HepG2 (cell line): ENCODE measurements around the gene EYA2. TPM values are rescaled to one million over a fixed set of nuclear protein-coding genes. Genes with fewer than 3 reads are reported as not detected.

Source experiments
- CBX1 ChIP-seq: IDR thresholded peaks from one replicate; pipeline ENCODE4 v1.6.1; 2016; ENCODE audit warnings: antibody characterized with exemption, low read depth
- CHD4 ChIP-seq: fragments of 200-600 bp; sonication (generic); IDR thresholded peaks from 2 replicates; pipeline ENCODE4 v1.7.0; 2017; ENCODE audit warnings: mild to moderate bottlenecking, low read length, borderline replicate concordance
- HNRNPH1 ChIP-seq: fragments of 200-400 bp; formaldehyde crosslinking; optimal IDR thresholded peaks from 2 replicates; pipeline ENCODE3; 2017; ENCODE audit warnings: mild to moderate bottlenecking, low read depth, low read length
- JUNB ChIP-seq: sonication (generic); formaldehyde crosslinking; IDR thresholded peaks from 2 replicates; pipeline ENCODE4 v1.8.0; 2022; ENCODE audit warnings: missing genetic modification reagents, mild to moderate bottlenecking, borderline replicate concordance
- KLF9 ChIP-seq: IDR thresholded peaks from 2 replicates; pipeline ENCODE4 v1.6.1; 2016; ENCODE audit warnings: low read depth
- MEIS2 ChIP-seq: sonication (generic); formaldehyde crosslinking; IDR thresholded peaks from 2 replicates; pipeline ENCODE4 v1.9.0; 2021; ENCODE audit warnings: mild to moderate bottlenecking, missing genetic modification reagents
- MZF1 ChIP-seq: sonication (generic); formaldehyde crosslinking; IDR thresholded peaks from 2 replicates; pipeline ENCODE4 v1.8.1; 2023; ENCODE audit warnings: mild to moderate bottlenecking, missing genetic modification reagents, borderline replicate concordance
- RBAK ChIP-seq: sonication (generic); formaldehyde crosslinking; IDR thresholded peaks from 2 replicates; pipeline ENCODE4 v1.5.1; 2020; ENCODE audit warnings: mild to moderate bottlenecking, missing genetic modification reagents
- SOX13 ChIP-seq, 3 experiments: fragments of 450-650 bp in 1 of 3; sonication (generic) in 1 of 3; formaldehyde crosslinking in 1 of 3; IDR thresholded peaks in 2 of 3; conservative IDR thresholded peaks in 1 of 3; 2 replicates each; pipeline versions ENCODE4 v1.5.0 to v1.6.1; 2016 to 2020; ENCODE audit warnings: antibody characterized with exemption in 1 of 3, mild to moderate bottlenecking in 1 of 3, missing compliant biosample characterization in 1 of 3, missing genetic modification reagents in 1 of 3, moderate library complexity in 1 of 3
- ZKSCAN8 ChIP-seq: IDR thresholded peaks from 2 replicates; pipeline ENCODE4 v1.6.1; 2016; ENCODE audit warnings: borderline replicate concordance, missing genetic modification reagents, missing compliant biosample characterization
- ZNF224 ChIP-seq: sonication (generic); formaldehyde crosslinking; IDR thresholded peaks from 2 replicates; pipeline ENCODE4 v1.5.0; 2020; ENCODE audit warnings: mild to moderate bottlenecking, missing genetic modification reagents
- ZNF232 ChIP-seq: sonication (generic); formaldehyde crosslinking; IDR thresholded peaks from 2 replicates; pipeline ENCODE4 v1.4.0; 2020; ENCODE audit warnings: missing genetic modification reagents, borderline replicate concordance
- ZNF235 ChIP-seq: sonication (generic); formaldehyde crosslinking; IDR thresholded peaks from 2 replicates; pipeline ENCODE4 v1.8.1; 2023; ENCODE audit warnings: mild to moderate bottlenecking, missing genetic modification reagents, borderline replicate concordance
- ZNF331 ChIP-seq: sonication (generic); formaldehyde crosslinking; IDR thresholded peaks from 2 replicates; pipeline ENCODE4 v1.4.0; 2020; ENCODE audit warnings: missing genetic modification reagents
- ZNF337 ChIP-seq: sonication (generic); formaldehyde crosslinking; IDR thresholded peaks from 2 replicates; pipeline ENCODE4 v1.5.1; 2020; ENCODE audit warnings: missing genetic modification reagents, low read depth, mild to moderate bottlenecking, borderline replicate concordance
- ZNF343 ChIP-seq: sonication (generic); formaldehyde crosslinking; IDR thresholded peaks from 2 replicates; pipeline ENCODE4 v1.4.0; 2020; ENCODE audit warnings: mild to moderate bottlenecking, missing genetic modification reagents
- ZNF441 ChIP-seq: sonication (generic); formaldehyde crosslinking; IDR thresholded peaks from 2 replicates; pipeline ENCODE4 v1.7.0; 2021; ENCODE audit warnings: missing genetic modification reagents, borderline replicate concordance
- ZNF451 ChIP-seq: sonication (generic); formaldehyde crosslinking; IDR thresholded peaks from 2 replicates; pipeline ENCODE4 v1.5.0; 2020; ENCODE audit warnings: mild to moderate bottlenecking, missing genetic modification reagents
- ZNF569 ChIP-seq: sonication (generic); formaldehyde crosslinking; IDR thresholded peaks from 2 replicates; pipeline ENCODE4 v1.5.0; 2020; ENCODE audit warnings: mild to moderate bottlenecking, missing genetic modification reagents, moderate library complexity, borderline replicate concordance
- ZNF761 ChIP-seq: sonication (generic); formaldehyde crosslinking; conservative IDR thresholded peaks from 2 replicates; pipeline ENCODE4 v1.4.0; 2020; ENCODE audit warnings: mild to moderate bottlenecking, missing genetic modification reagents
- ZZZ3 ChIP-seq: sonication (generic); formaldehyde crosslinking; IDR thresholded peaks from 2 replicates; pipeline ENCODE4 v1.4.0; 2020; ENCODE audit warnings: missing genetic modification reagents, mild to moderate bottlenecking, borderline replicate concordance
- polyA plus RNA-seq, 8 experiments: library from polyadenylated mRNA; depleted of rRNA in 3 of 8; stranded (reverse) in 7 of 8; unstranded in 1 of 8; fragments of >200 nt; fragmentation: Illumina TruSeq in 4 of 8; extraction: Trizol in 4 of 8; gene quantifications; 2 replicates each; pipeline versions ENCODE4 v1.2.1 to v1.2.3, GENCODE V29; 2011 to 2016; ENCODE audit warnings: low read depth in 4 of 8, missing spikeins in 1 of 8, mixed read lengths in 1 of 8; ENCODE audit not compliant: insufficient read depth in 1 of 8
- total RNA-seq, 5 experiments: library from RNA; depleted of rRNA; stranded (reverse); fragments of >200 nt; fragmentation: Illumina TruSeq; extraction: Trizol; gene quantifications; 2 replicates each; pipeline ENCODE4 v1.2.3, GENCODE V29; 2016; ENCODE audit warnings: low read depth in 1 of 5
- TF ChIP-seq, protein P1 (sequence below): sonication (generic); formaldehyde crosslinking; IDR thresholded peaks from 2 replicates; pipeline ENCODE4 v1.5.0; 2020; ENCODE audit warnings: missing genetic modification reagents
- TF ChIP-seq, protein P2 (sequence below): sonication (generic); formaldehyde crosslinking; conservative IDR thresholded peaks from 2 replicates; pipeline ENCODE4 v1.4.0; 2020; ENCODE audit warnings: missing genetic modification reagents
- TF ChIP-seq, protein P3 (sequence below): IDR thresholded peaks from 2 replicates; pipeline ENCODE4 v1.6.1; 2016; ENCODE audit warnings: mild to moderate bottlenecking, missing biosample characterization, missing genetic modification reagents

The EYA2 gene
- total and polyA plus RNA-seq, 2 of the 13 experiments (the other 11 are each of a cell fraction or from before 2014, with no cell fraction given) = not detected

DNA sequence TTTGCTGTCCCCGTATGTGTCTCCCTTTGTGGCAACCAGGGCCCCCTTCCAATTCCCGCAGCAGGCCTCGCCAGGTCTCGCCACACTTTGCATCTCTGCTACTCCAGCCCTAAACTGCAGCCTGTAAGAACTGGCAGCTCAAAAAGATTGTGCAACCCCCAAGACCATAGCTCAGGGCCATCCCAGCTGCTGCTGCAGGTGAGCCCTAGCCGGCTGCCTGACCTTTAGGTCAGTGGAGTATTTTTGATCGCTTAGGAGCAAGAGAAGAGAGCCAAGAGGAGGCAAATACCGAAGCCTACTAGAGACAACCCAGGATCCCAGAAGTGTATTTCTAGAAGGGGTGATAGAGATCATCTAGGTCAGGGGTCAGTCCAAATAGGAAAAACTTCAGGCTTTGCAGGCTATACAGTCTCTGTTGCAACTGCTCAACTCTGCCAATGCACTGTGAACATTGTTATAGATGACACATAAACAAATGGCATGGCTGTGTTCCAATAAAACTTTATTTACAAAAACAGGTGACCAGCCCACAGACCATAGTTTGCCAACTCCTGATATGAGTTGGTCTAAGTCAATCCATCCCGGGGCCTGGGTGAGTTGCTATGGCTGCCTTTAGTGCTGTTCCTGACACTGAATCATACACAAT, 138.4 kb downstream of the EYA2 start (continued):
- TF ChIP-seq, protein P1, sequence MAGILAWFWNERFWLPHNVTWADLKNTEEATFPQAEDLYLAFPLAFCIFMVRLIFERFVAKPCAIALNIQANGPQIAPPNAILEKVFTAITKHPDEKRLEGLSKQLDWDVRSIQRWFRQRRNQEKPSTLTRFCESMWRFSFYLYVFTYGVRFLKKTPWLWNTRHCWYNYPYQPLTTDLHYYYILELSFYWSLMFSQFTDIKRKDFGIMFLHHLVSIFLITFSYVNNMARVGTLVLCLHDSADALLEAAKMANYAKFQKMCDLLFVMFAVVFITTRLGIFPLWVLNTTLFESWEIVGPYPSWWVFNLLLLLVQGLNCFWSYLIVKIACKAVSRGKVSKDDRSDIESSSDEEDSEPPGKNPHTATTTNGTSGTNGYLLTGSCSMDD (CRISPR knock-in tag) = no peak
- TF ChIP-seq, protein P2, sequence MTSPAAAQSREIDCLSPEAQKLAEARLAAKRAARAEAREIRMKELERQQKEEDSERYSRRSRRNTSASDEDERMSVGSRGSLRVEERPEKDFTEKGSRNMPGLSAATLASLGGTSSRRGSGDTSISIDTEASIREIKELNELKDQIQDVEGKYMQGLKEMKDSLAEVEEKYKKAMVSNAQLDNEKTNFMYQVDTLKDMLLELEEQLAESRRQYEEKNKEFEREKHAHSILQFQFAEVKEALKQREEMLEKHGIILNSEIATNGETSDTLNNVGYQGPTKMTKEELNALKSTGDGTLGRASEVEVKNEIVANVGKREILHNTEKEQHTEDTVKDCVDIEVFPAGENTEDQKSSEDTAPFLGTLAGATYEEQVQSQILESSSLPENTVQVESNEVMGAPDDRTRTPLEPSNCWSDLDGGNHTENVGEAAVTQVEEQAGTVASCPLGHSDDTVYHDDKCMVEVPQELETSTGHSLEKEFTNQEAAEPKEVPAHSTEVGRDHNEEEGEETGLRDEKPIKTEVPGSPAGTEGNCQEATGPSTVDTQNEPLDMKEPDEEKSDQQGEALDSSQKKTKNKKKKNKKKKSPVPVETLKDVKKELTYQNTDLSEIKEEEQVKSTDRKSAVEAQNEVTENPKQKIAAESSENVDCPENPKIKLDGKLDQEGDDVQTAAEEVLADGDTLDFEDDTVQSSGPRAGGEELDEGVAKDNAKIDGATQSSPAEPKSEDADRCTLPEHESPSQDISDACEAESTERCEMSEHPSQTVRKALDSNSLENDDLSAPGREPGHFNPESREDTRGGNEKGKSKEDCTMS (CRISPR knock-in tag) = no peak
- no peak for TF ChIP-seq JUNB (CRISPR knock-in tag)
- TF ChIP-seq RBAK (CRISPR knock-in tag) = no peak
- no peak for TF ChIP-seq KLF9 (CRISPR knock-in tag)
- peak; percentile 96 for TF ChIP-seq ZNF441
- no peak for TF ChIP-seq ZKSCAN8 (CRISPR knock-in tag)
- no peak for TF ChIP-seq ZNF451 (CRISPR knock-in tag)
- 0 out of 2 replicates have a peak, but pooled peaks have one; percentile 56 for TF ChIP-seq ZNF235 (CRISPR knock-in tag)
- peak; percentile 32; the same call in 1 of the 2 replicates for TF ChIP-seq ZNF232 (CRISPR knock-in tag)
- 0 out of 2 replicates have a peak, but pooled peaks have one; percentile 39 for TF ChIP-seq CHD4
- no peak for TF ChIP-seq HNRNPH1
- TF ChIP-seq ZNF343 = no peak
- no peak for TF ChIP-seq ZZZ3
- peak; percentile 71 for TF ChIP-seq ZNF331 (CRISPR knock-in tag)
- TF ChIP-seq, protein P3, sequence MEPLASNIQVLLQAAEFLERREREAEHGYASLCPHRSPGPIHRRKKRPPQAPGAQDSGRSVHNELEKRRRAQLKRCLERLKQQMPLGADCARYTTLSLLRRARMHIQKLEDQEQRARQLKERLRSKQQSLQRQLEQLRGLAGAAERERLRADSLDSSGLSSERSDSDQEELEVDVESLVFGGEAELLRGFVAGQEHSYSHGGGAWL (CRISPR knock-in tag) = no peak
- TF ChIP-seq SOX13 (IDR thresholded peaks at IDR 0.05) = no peak
- peak in 1 of 2 experiments; percentile 45; a peak in 2 of 4 replicates for TF ChIP-seq SOX13 (CRISPR knock-in tag; conservative IDR thresholded peaks at IDR 0.05 in 1 of 2, IDR thresholded peaks at IDR 0.05 in 1 of 2)
- TF ChIP-seq MZF1 (CRISPR knock-in tag) = no peak
- no peak for TF ChIP-seq ZNF337 (CRISPR knock-in tag)
- no peak for TF ChIP-seq ZNF761 (CRISPR knock-in tag)
- no peak for TF ChIP-seq MEIS2 (CRISPR knock-in tag)
- no peak for TF ChIP-seq ZNF569 (CRISPR knock-in tag)
- no peak for TF ChIP-seq CBX1
- 0 out of 2 replicates have a peak, but pooled peaks have one; percentile 58 for TF ChIP-seq ZNF224 (CRISPR knock-in tag)
